Peyer's patch (tissue), 4 donors: ENCODE data around the gene ABHD6.

ENCODE experiments used
- CTCF ChIP-seq, 6 experiments: fragments of 450-650 bp in 4 of 6; fragments of 200-600 bp in 2 of 6; sonication (generic) in 1 of 6; IDR thresholded peaks; one replicate each; pipeline ENCODE4 v1.5.1; 2017 to 2019; ENCODE audit warnings: antibody characterized with exemption in 6 of 6, mild to moderate bottlenecking in 3 of 6, moderate library complexity in 1 of 6
- POLR2A ChIP-seq, 2 donors: fragments of 450-650 bp; IDR thresholded peaks; one replicate each; pipeline ENCODE4 v1.5.1; 2017; ENCODE audit warnings: antibody characterized with exemption in 2 of 2, mild to moderate bottlenecking in 2 of 2, moderate library complexity in 2 of 2

- TF ChIP-seq POLR2A (IDR thresholded peaks at IDR 0.05) = no peak
- TF ChIP-seq CTCF (IDR thresholded peaks at IDR 0.05) = no peak
Observed at GRCh38 chr3:58203541-58203940, 34.1 kb upstream of the ABHD6 start.
